WTC11 (cell line): Measurements from ENCODE around the gene VTI1A.

Experiments
- AR ChIP-seq: fragments of 250-450 bp; sonication (Bioruptor Pico); IDR thresholded peaks from 2 replicates; pipeline ENCODE4 v1.9.0; 2021; ENCODE audit warnings: mild to moderate bottlenecking
- CTCF ChIP-seq: fragments of 200-600 bp; IDR thresholded peaks from 2 replicates; pipeline ENCODE4 v1.8.0; 2022; ENCODE audit warnings: antibody characterized with exemption
- E2F5 ChIP-seq: sonication (generic); formaldehyde crosslinking; IDR thresholded peaks from 2 replicates; pipeline ENCODE4 v1.8.1; 2022; ENCODE audit warnings: mild to moderate bottlenecking, moderate library complexity, missing genetic modification reagents
- IRF2 ChIP-seq: sonication (generic); formaldehyde crosslinking; IDR thresholded peaks from 2 replicates; pipeline ENCODE4 v1.8.0; 2022; ENCODE audit warnings: low read depth, missing genetic modification reagents, borderline replicate concordance
- KAT7 ChIP-seq: sonication (generic); formaldehyde crosslinking; IDR thresholded peaks from 2 replicates; pipeline ENCODE4 v1.8.1; 2023; ENCODE audit warnings: missing genetic modification reagents, mild to moderate bottlenecking, borderline replicate concordance
- SMAD3 ChIP-seq: sonication (generic); formaldehyde crosslinking; IDR thresholded peaks from 2 replicates; pipeline ENCODE4 v1.8.0; 2022; ENCODE audit warnings: missing genetic modification reagents, mild to moderate bottlenecking, borderline replicate concordance
- USF1 ChIP-seq: sonication (generic); formaldehyde crosslinking; IDR thresholded peaks from 2 replicates; pipeline ENCODE4 v1.8.0; 2022; ENCODE audit warnings: mild to moderate bottlenecking, missing genetic modification reagents
- ZNF121 ChIP-seq: sonication (generic); formaldehyde crosslinking; IDR thresholded peaks from 2 replicates; pipeline ENCODE4 v1.8.0; 2023; ENCODE audit warnings: missing genetic modification reagents
- ZNF138 ChIP-seq: sonication (generic); formaldehyde crosslinking; conservative IDR thresholded peaks from 2 replicates; pipeline ENCODE4 v1.8.1; 2022; ENCODE audit warnings: mild to moderate bottlenecking, moderate library complexity, missing genetic modification reagents
- ZNF263 ChIP-seq: sonication (generic); formaldehyde crosslinking; IDR thresholded peaks from 2 replicates; pipeline ENCODE4 v1.8.1; 2022; ENCODE audit warnings: low read depth, mild to moderate bottlenecking, moderate library complexity, missing genetic modification reagents
- ZNF416 ChIP-seq: fragments of 250-450 bp; sonication (Bioruptor Pico); IDR thresholded peaks from 2 replicates; pipeline ENCODE4 v1.9.0; 2021; ENCODE audit warnings: mild to moderate bottlenecking, inconsistent platforms
- TF ChIP-seq, protein P1 (sequence below): sonication (generic); formaldehyde crosslinking; IDR thresholded peaks from 2 replicates; pipeline ENCODE4 v1.8.1; 2023; ENCODE audit warnings: mild to moderate bottlenecking, missing genetic modification reagents
- TF ChIP-seq, protein P2 (sequence below): sonication (generic); formaldehyde crosslinking; IDR thresholded peaks from 2 replicates; pipeline ENCODE4 v1.8.1; 2023; ENCODE audit warnings: mild to moderate bottlenecking, moderate library complexity, missing genetic modification reagents
- TF ChIP-seq, protein P3 (sequence below): sonication (generic); formaldehyde crosslinking; IDR thresholded peaks from 2 replicates; pipeline ENCODE4 v1.8.0; 2022; ENCODE audit warnings: mild to moderate bottlenecking, missing genetic modification reagents

DNA sequence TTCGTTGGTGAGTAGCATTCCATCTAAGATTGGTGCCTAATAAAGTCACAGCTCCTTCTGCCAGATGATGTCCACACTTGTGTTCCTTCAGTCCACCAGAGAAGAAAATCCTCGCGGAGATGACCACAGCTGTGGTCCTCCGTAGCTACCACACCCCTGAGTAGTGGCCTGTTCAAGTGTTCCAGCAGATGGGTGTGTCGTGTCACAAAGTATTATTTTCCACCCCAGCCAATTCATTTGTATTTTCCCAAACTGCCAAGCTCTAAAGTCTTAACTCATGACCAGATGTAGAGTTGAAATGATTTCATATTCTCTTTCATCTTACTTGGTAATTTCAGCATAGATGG lies 251.8 kb downstream of the VTI1A start:
- no peak for TF ChIP-seq KAT7 (CRISPR knock-in tag)
- TF ChIP-seq CTCF = no peak
- TF ChIP-seq, protein P1, sequence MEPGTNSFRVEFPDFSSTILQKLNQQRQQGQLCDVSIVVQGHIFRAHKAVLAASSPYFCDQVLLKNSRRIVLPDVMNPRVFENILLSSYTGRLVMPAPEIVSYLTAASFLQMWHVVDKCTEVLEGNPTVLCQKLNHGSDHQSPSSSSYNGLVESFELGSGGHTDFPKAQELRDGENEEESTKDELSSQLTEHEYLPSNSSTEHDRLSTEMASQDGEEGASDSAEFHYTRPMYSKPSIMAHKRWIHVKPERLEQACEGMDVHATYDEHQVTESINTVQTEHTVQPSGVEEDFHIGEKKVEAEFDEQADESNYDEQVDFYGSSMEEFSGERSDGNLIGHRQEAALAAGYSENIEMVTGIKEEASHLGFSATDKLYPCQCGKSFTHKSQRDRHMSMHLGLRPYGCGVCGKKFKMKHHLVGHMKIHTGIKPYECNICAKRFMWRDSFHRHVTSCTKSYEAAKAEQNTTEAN (CRISPR knock-in tag) = no peak
- no peak for TF ChIP-seq E2F5 (CRISPR knock-in tag)
- no peak for TF ChIP-seq ZNF416 (CRISPR knock-in tag)
- no peak for TF ChIP-seq SMAD3 (CRISPR knock-in tag)
- no peak for TF ChIP-seq IRF2 (CRISPR knock-in tag)
- TF ChIP-seq, protein P2, sequence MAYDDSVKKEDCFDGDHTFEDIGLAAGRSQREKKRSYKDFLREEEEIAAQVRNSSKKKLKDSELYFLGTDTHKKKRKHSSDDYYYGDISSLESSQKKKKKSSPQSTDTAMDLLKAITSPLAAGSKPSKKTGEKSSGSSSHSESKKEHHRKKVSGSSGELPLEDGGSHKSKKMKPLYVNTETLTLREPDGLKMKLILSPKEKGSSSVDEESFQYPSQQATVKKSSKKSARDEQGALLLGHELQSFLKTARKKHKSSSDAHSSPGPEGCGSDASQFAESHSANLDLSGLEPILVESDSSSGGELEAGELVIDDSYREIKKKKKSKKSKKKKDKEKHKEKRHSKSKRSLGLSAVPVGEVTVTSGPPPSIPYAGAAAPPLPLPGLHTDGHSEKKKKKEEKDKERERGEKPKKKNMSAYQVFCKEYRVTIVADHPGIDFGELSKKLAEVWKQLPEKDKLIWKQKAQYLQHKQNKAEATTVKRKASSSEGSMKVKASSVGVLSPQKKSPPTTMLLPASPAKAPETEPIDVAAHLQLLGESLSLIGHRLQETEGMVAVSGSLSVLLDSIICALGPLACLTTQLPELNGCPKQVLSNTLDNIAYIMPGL (CRISPR knock-in tag) = no peak
- no peak for TF ChIP-seq ZNF121
- TF ChIP-seq AR (CRISPR knock-in tag) = no peak
- TF ChIP-seq ZNF138 (CRISPR knock-in tag) = no peak
- TF ChIP-seq, protein P3, sequence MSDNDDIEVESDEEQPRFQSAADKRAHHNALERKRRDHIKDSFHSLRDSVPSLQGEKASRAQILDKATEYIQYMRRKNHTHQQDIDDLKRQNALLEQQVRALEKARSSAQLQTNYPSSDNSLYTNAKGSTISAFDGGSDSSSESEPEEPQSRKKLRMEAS (CRISPR knock-in tag) = no peak
- no peak for TF ChIP-seq ZNF263 (CRISPR knock-in tag)
- TF ChIP-seq USF1 (CRISPR knock-in tag) = no peak
